NCI-H748 (cell line): ENCODE measurements around the gene STARD5.

Experiments
- DNase-seq: peaks from one replicate; lab custom pipeline; 2025; ENCODE audit not compliant: unreplicated experiment; lab: John Stamatoyannopoulos, UW

STARD5 gene

GRCh38 chr15:81294516-81294880 lies 29.4 kb downstream of the STARD5 start:
- DNase-seq, result peak; percentile 63

GRCh38 chr15:81293728-81294515 lies 30.0 kb downstream of the STARD5 start:
- no peak for DNase-seq

DNA sequence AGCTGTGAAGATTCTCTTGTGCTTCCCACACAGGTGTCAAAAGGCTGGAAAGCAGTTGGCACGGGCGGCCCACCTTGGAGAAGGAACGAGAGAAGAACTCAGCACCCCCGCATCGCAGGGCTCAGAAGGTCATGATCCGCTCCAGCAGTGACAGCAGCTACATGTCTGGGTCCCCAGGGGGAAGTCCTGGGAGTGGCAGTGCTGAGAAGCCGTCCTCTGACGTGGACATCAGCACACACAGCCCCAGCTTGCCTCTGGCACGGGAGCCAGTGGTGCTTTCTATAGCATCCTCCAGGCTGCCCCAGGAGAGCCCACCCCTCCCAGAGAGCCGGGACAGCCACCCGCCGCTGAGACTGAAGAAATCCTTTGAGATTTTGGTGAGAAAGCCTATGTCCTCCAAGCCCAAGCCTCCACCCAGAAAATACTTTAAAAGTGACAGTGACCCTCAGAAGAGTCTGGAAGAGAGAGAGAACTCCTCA lies 31.4 kb downstream of the STARD5 start:
- DNase-seq, result no peak

- no peak for DNase-seq
Observed at GRCh38 chr15:81291916-81292522, 31.9 kb downstream of the STARD5 start.

DNA sequence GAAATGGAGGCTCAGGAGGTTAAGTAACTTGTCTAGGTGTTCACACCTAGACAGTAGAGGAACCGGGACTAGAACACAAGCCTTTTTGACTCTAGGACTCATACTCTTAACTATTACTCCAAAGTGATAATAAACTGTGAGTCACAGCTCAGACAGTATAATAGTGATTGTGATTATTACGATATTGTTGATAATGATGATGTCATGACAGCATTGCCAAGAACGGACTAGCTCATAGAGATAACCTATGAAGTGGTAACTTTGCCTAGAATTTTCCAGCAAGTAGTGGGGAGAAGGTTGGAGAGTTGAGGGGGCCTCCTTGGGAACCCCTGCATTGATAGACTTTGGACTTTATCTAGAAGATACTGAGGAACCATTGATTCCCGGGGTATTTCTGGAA lies 34.0 kb downstream of the STARD5 start:
- no peak for DNase-seq

DNA sequence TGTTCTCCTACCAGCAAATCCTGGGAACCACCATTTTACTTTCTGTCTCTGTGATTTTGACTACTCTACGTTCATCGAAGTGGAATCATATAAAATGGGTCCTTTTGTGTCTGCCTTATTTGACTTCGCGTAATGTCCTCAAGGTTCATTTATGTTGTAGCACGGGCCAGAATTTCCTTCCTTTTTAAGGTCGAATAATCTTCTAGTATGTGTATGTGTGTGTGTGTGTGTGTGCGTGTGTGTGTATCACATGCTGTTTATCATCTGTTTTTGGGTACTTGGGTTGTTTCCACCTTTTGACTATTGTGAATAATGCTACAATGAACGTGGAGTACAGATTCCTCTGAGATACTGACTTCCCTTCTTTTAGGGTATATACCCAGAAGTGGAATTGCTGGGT lies 35.3 kb downstream of the STARD5 start:
- DNase-seq, result no peak

DNA sequence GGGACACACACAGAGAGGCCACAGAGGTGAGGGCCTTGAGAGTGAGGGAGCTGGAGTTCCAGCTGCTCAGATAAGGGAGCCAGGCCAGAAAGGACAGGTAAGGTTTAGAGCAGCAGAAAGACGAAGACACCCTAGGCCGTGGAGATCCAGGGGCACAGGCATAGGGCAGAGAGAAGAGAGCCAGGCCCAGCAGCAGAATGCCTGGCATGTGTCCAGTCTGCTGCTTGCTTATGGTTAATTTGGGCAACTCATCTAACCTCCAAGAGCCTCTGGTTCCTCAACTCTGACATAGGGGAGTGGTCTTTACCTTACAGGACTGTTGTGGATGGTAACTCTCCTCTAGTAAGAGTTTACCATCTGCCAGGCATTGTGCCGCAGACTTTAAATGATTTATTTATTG lies 35.9 kb downstream of the STARD5 start:
- no peak for DNase-seq

DNA sequence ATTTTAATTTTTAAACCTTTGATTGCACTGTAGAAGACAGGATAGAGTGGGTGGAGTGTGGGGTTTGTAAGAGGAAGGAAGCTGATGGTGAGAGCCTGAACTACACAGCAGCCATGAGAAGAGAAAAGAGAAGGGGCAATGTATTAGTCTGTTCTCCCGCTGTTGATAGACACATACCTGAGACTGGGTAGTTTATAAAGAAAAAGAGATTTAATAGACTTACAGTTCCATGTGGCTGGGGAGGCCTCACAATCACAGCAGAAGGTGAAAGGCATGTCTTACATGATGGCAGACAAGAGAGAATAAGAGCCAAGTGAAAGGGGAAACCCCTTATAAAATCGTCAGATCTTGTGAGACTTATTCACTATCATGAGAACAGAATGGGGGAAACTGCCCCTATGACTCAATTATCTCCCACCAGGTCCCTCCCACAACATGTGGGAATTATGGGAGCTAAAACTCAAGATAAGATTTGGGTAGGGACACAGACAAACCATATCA lies 37.3 kb downstream of the STARD5 start:
- DNase-seq, result no peak

DNA sequence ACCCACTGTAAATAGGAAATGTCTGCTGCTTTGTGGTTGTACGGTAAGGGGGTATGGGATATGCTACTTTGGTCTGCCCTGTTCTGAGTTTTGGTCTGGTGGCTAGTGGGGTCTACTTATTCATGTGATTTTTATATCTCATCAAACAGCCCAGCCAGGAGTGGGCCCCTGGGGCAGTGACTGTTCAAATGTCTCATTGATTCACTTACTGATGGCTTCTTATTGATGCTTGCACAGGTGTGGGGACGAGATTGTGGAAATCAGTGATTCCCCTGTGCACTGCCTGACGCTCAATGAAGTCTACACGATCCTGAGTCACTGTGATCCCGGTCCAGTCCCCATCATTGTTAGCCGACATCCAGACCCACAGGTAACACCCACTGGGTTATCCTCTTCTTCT lies 38.5 kb downstream of the STARD5 start:
- no peak for DNase-seq

- DNase-seq, result no peak
Observed at GRCh38 chr15:81284256-81285031, 39.5 kb downstream of the STARD5 start.

- DNase-seq, result no peak
Observed at GRCh38 chr15:81282911-81283310, 41.0 kb downstream of the STARD5 start.

DNA sequence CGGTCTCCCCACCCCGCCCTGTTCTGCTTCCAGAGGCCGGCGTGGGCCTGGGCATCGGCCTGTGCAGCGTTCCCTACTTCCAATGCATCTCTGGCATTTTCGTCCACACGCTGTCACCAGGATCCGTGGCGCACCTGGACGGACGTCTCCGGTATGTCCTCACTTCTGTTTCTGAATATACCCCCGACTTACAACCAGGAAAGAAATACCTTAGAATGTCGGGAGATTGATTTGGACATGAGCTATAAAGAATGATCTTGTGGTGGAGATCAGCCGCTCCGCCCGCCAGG lies 41.4 kb downstream of the STARD5 start:
- DNase-seq, result no peak

- no peak for DNase-seq
Observed at GRCh38 chr15:81281766-81282605, 42.0 kb downstream of the STARD5 start.

DNA sequence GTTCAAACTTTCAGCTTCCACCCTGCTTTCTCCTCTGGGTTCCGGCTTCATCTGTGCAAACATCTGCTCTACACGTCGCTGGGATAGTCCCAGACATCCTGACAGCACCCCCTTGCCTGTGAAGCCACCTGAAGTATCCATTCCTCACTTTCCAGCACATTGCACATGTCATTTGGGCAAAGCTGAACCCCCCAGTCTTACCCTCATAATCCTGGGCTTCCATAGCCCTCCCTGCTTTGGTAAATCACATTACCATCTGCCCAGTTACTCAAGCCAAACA lies 42.5 kb downstream of the STARD5 start:
- no peak for DNase-seq

- DNase-seq, result no peak
Observed at GRCh38 chr15:81280696-81281455, 43.1 kb downstream of the STARD5 start.

DNA sequence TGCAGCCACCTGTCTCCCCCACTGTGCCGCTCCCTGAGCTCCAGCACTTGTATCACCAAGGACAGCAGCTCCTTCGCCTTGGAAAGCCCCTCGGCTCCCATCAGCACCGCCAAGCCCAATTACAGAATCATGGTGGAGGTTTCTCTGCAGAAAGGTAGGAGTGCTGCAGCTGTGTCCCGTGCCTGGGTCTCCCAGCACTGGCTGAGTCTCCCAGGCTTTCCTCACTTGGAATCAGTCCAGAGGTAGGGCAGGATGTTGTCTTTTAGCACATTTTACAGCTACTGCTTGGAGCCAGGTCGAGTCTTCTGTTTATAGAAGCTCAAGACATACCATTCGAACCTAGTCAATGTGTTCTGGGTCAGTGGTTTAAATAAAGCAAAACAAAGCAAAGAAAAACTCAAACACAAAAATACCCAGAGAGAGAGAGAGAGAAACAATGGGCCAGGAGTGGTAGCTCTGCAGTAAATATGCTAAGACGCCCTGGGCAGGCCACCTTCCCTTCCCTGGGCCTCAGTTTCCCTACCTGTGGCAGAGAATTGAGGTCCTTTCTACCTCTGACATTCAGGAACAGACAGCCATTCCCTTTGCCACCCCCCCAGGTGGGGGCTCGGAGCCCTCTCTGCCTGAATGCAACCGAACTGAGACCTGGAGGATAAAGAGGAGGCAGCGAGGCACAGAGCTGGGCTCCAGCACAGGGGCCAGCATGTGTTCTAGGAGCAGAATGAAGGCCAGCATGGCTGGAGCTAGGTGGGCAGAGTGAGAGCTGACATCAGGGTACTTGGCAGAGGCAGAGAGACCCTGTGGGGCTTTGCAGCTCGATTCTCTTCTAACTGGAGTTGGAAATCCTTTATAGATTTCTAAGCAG lies 44.1 kb downstream of the STARD5 start:
- DNase-seq, result no peak

GRCh38 chr15:81278306-81279029 lies 45.5 kb downstream of the STARD5 start:
- DNase-seq, result no peak

DNA sequence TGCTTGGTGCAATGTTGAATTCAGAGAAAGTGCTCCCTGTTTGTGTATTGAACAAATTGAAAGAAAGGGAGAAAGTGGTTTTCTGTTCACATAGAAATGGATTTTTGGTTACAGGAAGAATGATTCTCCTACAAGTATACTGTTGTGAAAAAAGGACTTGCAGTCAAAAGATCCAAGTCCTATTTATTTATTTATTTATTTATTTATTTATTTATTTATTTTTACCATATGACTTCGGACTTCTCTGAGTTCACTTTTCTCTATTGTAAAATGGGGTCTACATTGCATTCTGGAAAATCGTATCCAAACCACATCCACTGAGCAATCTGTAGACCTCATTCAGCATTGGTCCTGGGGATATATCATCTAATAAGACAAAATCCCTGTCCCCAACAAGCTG lies 46.1 kb downstream of the STARD5 start:
- DNase-seq, result no peak

DNA sequence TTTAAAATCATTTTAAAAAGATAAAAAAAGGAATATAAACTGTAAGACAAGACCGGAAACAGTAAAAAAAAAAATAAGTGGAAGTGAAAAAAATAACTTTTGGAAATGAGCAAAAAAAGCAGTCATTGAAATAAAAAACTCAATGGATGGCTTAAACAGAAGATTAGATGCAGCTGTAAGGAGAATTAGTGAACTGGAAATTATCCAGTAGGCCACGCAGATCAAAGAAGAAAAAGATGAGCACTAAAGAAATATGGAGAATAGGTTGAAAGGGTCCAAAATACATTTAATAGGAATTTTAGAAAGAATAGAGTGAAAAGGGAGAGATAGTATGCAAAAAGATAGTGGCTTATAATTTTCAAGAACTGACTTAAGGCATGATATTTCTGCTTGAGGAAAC lies 47.0 kb downstream of the STARD5 start:
- no peak for DNase-seq
